ENCODE measurements around the gene ATXN7L3B. TPM values are rescaled to one million over a fixed set of nuclear protein-coding genes. Genes with fewer than 3 reads are reported as not detected.
A peak's percentile ranks its signal among the peaks of the same experiment; 100 is the strongest.

ATXN7L3B gene
- polyA plus RNA-seq, 3 donors: 7.6 to 20.2 (median 17.1) TPM

- WGBS (ENCODE audit: insufficient coverage): no CpG with 5 or more reads among the region's 2 CpGs
- no peak for TF ChIP-seq CTCF (IDR thresholded peaks at IDR 0.05)
- Mint-ChIP-seq H3K27me3 (ENCODE audit: low read depth in 3 of 3) (peaks cover 0 to 4% (median 0%) of the 10 kb centered on the region in 3 donors), H3K4me1 (peaks cover 5% of the 10 kb centered on the region), H3K36me3 (peaks cover 0 to 2% of the 10 kb centered on the region in 2 donors), H3K9me3 (peaks cover 0 to 1% (median 0%) of the 10 kb centered on the region in 7 donors), H3K27ac (peak overlapping the region in 1 of 7 donors; percentile 2), H3K4me3 (no peak overlapping the region)
- H3K79me2 ChIP-seq (ENCODE audit: insufficient read depth, low read length): no peaks in the 10 kb centered on the region
- intact Hi-C loops (cut with micrococcal nuclease): no loop called here
- no peaks in the 10 kb centered on the region for H3K4me1 ChIP-seq (ENCODE audit: control insufficient read depth in 1 of 2, insufficient read depth in 2 of 2, low read length in 2 of 2)
- no peak overlapping the region for H3K9ac ChIP-seq (ENCODE audit: insufficient read depth, low read length, poor library complexity, severe bottlenecking)
- H3K4me3 ChIP-seq (replicated peaks in 1 of 3; ENCODE audit: low read depth in 2 of 3, low read length in 3 of 3): no peak overlapping the region
- DNase-seq: no peak
- H3K4me2 ChIP-seq (replicated peaks; ENCODE audit: extremely low read depth, low read length, poor library complexity, severe bottlenecking): no peak overlapping the region
- H3K36me3 ChIP-seq (replicated peaks in 1 of 2; ENCODE audit: control insufficient read depth in 1 of 2, insufficient read depth in 2 of 2, low read length in 2 of 2): no peaks in the 10 kb centered on the region
- no peak overlapping the region for H2AFZ ChIP-seq (ENCODE audit: insufficient read depth, low read depth, low read length, poor library complexity, severe bottlenecking)
- H3K27me3 ChIP-seq (ENCODE audit: control insufficient read depth in 2 of 2, insufficient read depth in 2 of 2, low read length in 2 of 2): no peaks in the 10 kb centered on the region
- H3K27ac ChIP-seq (ENCODE audit: low read depth in 1 of 2, low read length in 2 of 2): no peak overlapping the region
- H4K20me1 ChIP-seq (ENCODE audit: insufficient read depth, low read length): no peaks in the 10 kb centered on the region
- H3K9me3 ChIP-seq (replicated peaks in 1 of 2; ENCODE audit: control insufficient read depth in 1 of 2, insufficient read depth in 1 of 2, low read length in 2 of 2): no peaks in the 10 kb centered on the region
These were observed 14.6 kb downstream of the ATXN7L3B start for GRCh38 chr12:74552201-74552600.

- Mint-ChIP-seq H3K9me3 (peaks cover 0 to 6% (median 2%) of the 10 kb centered on the region in 7 donors), H3K27me3 (ENCODE audit: low read depth in 3 of 3) (peaks cover 0 to 4% (median 2%) of the 10 kb centered on the region in 3 donors), H3K27ac (no peak overlapping the region), H3K4me3 (no peak overlapping the region), H3K4me1 (no peaks in the 10 kb centered on the region), H3K36me3 (no peaks in the 10 kb centered on the region)
- no peak for TF ChIP-seq CTCF (IDR thresholded peaks at IDR 0.05)
- no peak overlapping the region for H3K27ac ChIP-seq (ENCODE audit: low read depth in 1 of 2, low read length in 2 of 2)
- H3K27me3 ChIP-seq (ENCODE audit: control insufficient read depth in 2 of 2, insufficient read depth in 2 of 2, low read length in 2 of 2): no peaks in the 10 kb centered on the region
- no peak overlapping the region for H3K4me2 ChIP-seq (replicated peaks; ENCODE audit: extremely low read depth, low read length, poor library complexity, severe bottlenecking)
- DNase-seq: no peak
- no peak overlapping the region for H3K9ac ChIP-seq (ENCODE audit: insufficient read depth, low read length, poor library complexity, severe bottlenecking)
- 52% methylated on average over 2 of the region's 2 CpGs for WGBS (ENCODE audit: insufficient coverage)
- H3K4me1 ChIP-seq (ENCODE audit: control insufficient read depth in 1 of 2, insufficient read depth in 2 of 2, low read length in 2 of 2): no peaks in the 10 kb centered on the region
- H3K4me3 ChIP-seq (replicated peaks in 1 of 3; ENCODE audit: low read depth in 2 of 3, low read length in 3 of 3): no peak overlapping the region
- no peaks in the 10 kb centered on the region for H4K20me1 ChIP-seq (ENCODE audit: insufficient read depth, low read length)
- H3K36me3 ChIP-seq (replicated peaks in 1 of 2; ENCODE audit: control insufficient read depth in 1 of 2, insufficient read depth in 2 of 2, low read length in 2 of 2): no peaks in the 10 kb centered on the region
- H3K9me3 ChIP-seq (replicated peaks in 1 of 2; ENCODE audit: control insufficient read depth in 1 of 2, insufficient read depth in 1 of 2, low read length in 2 of 2): no peaks in the 10 kb centered on the region
- intact Hi-C loops (cut with micrococcal nuclease): no loop called here
- H2AFZ ChIP-seq (ENCODE audit: insufficient read depth, low read depth, low read length, poor library complexity, severe bottlenecking): no peak overlapping the region
- H3K79me2 ChIP-seq (ENCODE audit: insufficient read depth, low read length): no peaks in the 10 kb centered on the region
These were observed 22.1 kb downstream of the ATXN7L3B start for GRCh38 chr12:74559728-74560127.
